ENCODE data around the gene LRRN4CL.
"Not testable (repeated sequence)": the region's sequence is repeated elsewhere in the genome, so short reads cannot be mapped to it uniquely, and the experiment has no call there.

The LRRN4CL gene

DNA sequence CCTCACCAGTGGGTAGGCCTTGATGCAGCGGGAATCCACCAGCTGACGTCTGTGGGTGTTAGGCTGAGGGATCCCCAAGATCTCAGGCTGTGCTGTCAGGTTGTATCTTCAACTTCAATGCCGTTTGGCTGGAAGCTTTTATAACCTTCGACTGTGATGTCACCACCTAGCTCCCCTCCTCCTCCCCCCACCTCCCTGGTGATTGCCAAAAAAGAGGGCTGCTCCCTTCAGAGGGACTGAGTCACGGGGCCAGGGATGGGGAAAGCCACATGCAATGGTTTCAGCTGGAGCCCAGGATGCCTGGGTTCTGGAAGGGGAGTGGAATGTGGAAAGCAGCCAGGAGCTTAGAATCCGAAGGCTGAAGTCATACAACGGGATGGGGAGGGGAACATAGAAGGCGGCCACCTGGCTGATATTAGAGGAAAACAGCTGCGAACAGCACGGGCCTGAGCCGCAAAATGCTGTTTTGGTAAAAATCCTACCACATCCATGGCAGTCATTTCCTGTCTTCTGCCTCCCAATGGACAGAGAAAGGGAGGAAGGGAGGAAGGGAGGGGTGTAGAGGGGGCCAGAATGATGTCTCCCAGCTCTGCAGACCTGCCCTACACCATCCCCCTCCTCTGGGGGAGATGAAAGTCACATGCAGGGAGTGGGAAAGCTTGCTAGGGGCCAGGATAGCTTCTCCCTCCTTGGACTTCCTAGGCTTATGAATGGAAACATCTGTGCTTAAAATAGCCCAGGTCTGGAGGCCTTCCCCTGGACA is at the start of gene LRRN4CL:
TSS of gene LRRN4CL (minus strand) at position 110 of the 763 bp plus-strand sequence. CDS start 1,022 bp downstream, outside the sequence.
- no peak for FAIRE-seq

- FAIRE-seq: no peak
Observed at GRCh38 chr11:62737196-62737595, 47.9 kb upstream of the LRRN4CL start.

GRCh38 chr11:62732830-62733229 is 43.5 kb upstream of the LRRN4CL start:
- FAIRE-seq: no peak

DNA sequence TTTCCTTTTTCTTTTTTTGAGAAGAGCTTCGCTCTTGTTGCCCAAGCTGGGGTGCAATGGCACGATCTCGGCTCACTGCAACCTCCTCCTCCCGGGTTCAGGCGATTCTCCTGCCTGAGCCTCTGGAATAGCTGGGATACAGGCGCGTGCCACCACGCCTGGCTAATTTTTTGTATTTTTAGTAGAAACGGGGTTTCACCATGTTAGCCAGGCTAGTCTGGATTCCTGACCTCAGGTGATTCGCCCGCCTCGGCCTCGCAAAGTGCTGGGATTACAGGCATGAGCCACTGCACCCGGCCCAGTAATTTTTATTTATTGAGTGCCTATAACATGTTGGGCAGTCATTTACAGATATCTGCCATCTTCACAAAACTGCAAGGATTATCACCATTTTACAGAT is 40.7 kb upstream of the LRRN4CL start:
- not testable (repeated sequence) for FAIRE-seq

DNA sequence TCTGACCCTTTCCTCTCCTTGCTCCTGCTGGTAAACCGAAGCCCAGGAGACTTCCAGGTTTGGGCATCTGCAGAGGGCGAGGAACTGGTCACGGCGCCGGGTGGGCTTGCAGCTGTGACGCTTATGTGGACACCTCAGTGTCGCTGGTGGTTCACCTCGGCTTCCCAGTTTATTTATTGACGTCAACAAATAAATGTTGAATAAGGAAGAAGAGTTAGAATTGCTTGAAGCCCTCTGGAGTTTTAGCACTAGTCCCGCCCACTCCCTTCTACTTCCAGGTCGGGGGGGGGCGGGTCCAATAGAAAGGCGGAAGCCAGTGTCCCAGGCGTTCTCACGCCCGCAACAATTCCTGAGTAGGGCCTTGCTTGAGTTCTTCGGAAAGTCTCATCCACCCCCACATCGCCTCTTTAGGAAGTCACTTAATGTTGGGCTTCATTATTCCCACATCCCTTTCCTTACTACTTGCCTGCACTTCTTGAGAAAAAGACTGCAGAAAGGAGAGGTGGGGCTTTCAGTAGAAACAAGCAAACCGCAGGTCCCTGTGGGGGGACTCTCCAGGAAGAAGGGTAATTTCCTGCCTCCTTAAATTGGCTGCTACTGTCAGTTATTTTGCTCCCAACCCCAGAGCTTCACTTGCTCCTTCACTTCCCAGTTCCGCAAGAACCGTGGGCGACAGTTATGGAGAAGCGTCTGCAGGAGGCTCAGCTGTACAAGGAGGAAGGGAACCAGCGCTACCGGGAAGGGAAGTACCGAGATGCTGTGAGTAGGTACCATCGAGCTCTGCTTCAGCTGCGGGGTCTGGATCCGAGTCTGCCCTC is 39.0 kb upstream of the LRRN4CL start, which contains the start of gene TTC9C:
TSS of gene TTC9C (plus strand) at position 316 of the 818 bp plus-strand sequence. CDS start at position 679, 363 bp downstream.
- FAIRE-seq: no peak

DNA sequence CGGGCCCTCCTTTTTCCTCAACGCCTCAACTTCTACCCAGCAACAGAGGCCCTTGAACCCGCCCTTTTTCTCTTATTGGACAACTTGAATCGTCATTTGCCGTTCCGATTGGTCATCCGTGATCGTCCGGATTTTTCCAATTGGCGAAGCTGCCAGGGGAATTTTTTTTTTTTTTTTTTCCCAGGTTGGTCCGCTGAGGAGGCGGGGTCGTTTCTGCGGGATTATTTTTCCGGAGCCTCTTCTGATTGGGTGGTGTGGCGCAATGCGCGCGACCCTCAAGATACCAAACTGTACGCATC is 38.5 kb upstream of the LRRN4CL start:
- FAIRE-seq: peak; percentile 92

DNA sequence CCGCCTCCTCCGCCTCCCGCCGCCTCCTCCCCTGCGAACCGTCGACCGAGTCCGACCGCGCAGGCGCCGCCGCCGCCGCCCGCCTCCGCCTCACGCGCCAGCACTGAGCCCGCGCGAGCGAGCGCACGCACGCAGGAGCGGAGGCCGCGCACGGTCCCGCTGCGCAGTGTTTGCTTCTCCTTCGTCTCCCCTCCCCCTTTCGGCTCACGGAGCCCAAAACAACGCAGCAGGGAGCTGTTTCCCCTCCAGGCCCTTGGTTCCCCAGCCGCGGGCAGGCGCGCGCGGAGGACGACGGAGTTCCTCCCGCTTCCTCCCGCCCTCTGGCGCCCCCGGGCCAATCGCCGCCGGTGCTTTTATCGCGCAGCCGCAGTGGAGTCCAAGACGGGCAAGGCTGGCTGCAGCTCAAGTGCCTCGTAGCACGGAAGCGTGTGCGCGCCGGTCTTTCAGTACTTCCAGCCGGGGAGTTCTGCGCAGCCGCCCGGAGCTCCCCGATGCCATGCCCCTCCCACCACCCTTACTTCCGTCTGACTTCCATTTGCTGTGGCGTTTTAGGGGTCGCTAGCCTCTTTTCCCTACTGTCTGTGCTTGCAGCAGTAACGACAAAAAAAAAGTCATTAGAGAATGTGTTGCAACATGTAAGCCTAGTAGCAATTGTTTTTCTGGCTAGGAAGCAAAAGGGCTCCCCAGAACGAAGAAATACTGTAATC is 38.0 kb upstream of the LRRN4CL start, which contains the start of gene HNRNPUL2:
TSS of gene HNRNPUL2 (minus strand) at position 293 of the 707 bp plus-strand sequence. CDS start 301 bp downstream, outside the sequence.
- peak; percentile 62 for FAIRE-seq

DNA sequence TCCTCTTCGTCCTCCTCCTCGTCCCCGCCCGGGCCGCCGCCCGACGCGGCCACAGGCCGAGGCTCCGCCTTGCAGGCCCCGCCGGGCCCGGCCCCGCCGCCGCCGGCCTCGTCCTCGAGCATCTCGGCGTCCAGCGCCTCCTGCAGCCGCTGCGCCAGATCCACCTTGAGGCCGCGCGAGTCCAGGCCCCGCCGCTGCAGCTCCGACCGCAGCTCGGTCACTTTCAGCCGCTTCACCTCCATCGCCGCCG is 37.5 kb upstream of the LRRN4CL start:
- no peak for FAIRE-seq

- no peak for FAIRE-seq
Observed at GRCh38 chr11:62726156-62726914, 37.0 kb upstream of the LRRN4CL start.

DNA sequence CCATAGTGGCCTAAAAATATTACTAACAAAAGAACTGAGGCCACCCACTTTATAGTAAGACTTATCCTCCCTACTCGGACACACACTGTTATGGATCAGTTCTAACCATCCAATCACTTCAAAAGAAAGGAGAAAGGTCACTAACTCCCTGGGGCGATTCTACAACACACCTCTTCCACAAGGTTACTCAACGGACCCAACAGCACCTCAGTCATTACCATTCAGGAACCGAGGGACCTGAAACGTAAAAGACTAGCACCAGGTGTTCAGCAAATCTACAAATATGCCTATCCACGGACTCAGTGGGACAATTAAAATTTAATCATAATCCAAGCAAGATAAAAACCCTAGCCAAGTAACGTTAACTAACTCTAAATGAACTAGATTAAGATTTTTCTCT is 36.3 kb upstream of the LRRN4CL start:
- FAIRE-seq: no peak

GRCh38 chr11:62724171-62724570 is 34.8 kb upstream of the LRRN4CL start:
- no peak for FAIRE-seq

DNA sequence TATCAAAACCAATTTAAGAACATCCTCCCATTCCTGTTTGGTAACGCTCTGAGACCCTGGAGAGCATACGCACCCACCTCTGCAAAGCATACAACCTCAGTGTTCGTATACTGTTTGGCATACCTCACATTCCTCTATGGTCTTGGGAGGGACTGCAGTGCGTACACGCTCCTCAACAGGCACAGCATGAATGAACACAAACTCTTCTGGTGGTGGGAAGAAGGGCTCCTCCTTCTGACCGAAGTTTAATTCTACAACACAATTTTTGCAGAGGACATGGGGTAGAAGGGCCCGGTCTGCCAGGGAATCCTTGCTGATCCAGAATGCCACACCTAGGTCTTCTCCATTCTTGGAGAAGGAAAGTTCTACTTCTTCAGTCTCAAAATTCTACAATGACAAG is 32.7 kb upstream of the LRRN4CL start:
- FAIRE-seq: no peak

DNA sequence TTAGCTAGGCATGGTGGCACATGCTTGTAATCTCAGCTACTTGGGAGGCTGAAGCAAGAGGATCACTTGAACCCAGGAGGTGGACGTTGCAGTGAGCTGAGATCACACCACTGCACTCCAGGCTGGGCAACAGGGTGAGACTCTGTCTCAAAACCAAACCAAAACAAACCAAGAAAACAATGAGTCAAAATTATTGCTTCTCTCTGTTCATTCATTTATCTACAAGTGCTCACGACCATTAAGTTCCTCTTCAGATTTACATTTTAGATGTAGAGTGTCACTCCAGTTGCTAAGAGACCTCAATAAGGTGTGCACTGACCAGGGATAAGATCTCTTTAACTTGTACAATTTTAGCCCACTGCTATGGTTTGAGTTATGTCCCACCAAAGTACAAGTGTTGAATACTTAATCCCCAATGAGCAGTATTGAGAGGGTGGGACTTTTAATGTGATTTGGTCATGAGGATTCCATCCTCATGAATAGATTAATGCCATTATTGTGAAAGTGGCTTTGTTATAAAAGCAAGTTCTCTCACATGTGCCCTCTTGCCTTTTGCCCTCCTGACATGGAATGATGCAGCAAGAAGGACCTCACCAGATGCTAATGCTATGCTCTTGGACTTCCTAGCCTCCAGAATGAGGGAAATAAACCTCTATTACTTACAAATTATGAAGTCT is 30.1 kb upstream of the LRRN4CL start:
- FAIRE-seq: no peak

GRCh38 chr11:62716816-62717215 is 27.5 kb upstream of the LRRN4CL start:
- FAIRE-seq: no peak

- FAIRE-seq: no peak
Observed at GRCh38 chr11:62716206-62716605, 26.9 kb upstream of the LRRN4CL start.

GRCh38 chr11:62715150-62716130 is 26.1 kb upstream of the LRRN4CL start:
- FAIRE-seq: no peak

DNA sequence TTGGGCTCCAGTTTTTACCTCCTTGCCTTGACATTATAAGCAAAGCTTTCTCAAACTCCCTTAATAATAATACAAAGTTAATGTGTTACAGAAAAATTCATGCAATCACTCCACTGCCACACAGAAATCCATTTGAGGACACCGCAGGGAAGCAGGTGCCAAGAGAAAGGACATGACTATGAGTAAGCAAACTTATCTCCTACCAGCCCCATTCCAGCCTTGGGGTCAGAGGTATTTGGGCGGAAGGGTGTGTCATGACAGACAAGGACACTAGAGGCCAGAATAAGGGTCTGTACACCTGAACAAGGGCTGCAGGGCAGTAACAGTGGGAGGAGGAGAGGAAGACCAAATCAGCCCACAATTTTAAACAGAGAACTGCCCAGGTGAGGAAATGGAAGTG is 24.0 kb upstream of the LRRN4CL start:
- no peak for FAIRE-seq

DNA sequence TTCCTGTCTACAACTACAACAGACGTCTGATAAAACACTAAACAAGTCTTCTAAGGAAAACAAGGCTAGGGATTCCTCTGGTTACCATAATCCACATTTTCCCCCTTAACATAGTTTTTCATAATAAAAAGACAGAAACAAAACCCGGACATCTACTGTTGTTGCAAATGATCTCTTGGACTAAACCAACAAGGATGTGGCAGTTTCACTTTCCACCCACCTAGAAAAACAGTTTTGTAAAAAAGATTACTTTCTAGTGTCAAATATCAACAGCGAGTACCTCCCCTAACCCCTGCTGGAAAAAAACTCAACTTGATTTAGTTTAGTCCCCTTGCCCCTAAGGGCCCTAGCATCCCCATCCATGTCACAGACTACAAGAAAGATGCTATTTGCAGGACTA is 23.5 kb upstream of the LRRN4CL start:
- FAIRE-seq: no peak

- FAIRE-seq: no peak
Observed at GRCh38 chr11:62712276-62712812, 23.0 kb upstream of the LRRN4CL start.

DNA sequence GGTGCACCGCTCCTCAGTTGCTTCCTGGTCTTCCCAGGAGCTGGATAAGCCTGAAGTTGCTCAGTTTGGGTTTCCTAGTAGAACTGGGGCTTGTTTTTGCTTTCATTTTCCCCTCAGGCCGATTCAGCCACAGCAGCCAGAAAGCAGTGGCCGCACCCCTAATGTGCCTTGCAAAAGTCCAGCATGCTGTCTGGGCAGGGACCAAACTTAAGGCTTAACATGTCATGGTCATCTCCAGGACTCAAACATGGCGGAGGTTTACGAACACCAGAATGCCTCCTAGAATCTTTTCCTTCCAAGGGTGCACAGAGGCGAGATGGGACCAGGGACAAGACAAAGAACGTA is 20.6 kb upstream of the LRRN4CL start:
- FAIRE-seq: no peak
